Ishikawa (cell line): Measurements from ENCODE around the gene ARHGEF10L.

Experiments
- CEBPB ChIP-seq: IDR thresholded peaks from 2 replicates; pipeline ENCODE4 v1.6.1; 2012
- CREB1 ChIP-seq: IDR thresholded peaks from 2 replicates; pipeline ENCODE4 v1.6.1; 2012; ENCODE audit warnings: low read depth
- EGR1 ChIP-seq: IDR thresholded peaks from 2 replicates; pipeline ENCODE4 v1.6.1; 2012
- EP300 ChIP-seq: IDR thresholded peaks from 2 replicates; pipeline ENCODE4 v1.6.1; 2012; ENCODE audit warnings: borderline replicate concordance
- FOXM1 ChIP-seq: IDR thresholded peaks from 2 replicates; pipeline ENCODE4 v1.6.1; 2012; ENCODE audit warnings: low read depth, borderline replicate concordance
- NFIC ChIP-seq: IDR thresholded peaks from 2 replicates; pipeline ENCODE4 v1.6.1; 2012
- RAD21 ChIP-seq: IDR thresholded peaks from 2 replicates; pipeline ENCODE4 v1.6.1; 2012; ENCODE audit warnings: low read depth
- TAF1 ChIP-seq: IDR thresholded peaks from 2 replicates; pipeline ENCODE4 v1.6.1; 2012; ENCODE audit warnings: low read depth, mild to moderate bottlenecking
- TCF12 ChIP-seq: IDR thresholded peaks from 2 replicates; pipeline ENCODE4 v1.6.1; 2012; ENCODE audit warnings: low read depth
- TEAD4 ChIP-seq: IDR thresholded peaks from 2 replicates; pipeline ENCODE4 v1.6.1; 2012
- USF1 ChIP-seq: IDR thresholded peaks from 2 replicates; pipeline ENCODE4 v1.6.1; 2012
- YY1 ChIP-seq: IDR thresholded peaks from 2 replicates; pipeline ENCODE4 v1.6.1; 2012; ENCODE audit warnings: low read depth
- ZBTB7A ChIP-seq: IDR thresholded peaks from 2 replicates; pipeline ENCODE4 v1.6.1; 2012; ENCODE audit warnings: low read depth
- TF ChIP-seq, protein P1 (sequence below): IDR thresholded peaks from 2 replicates; pipeline ENCODE4 v1.6.1; 2012
- TF ChIP-seq, protein P2 (sequence below): IDR thresholded peaks from 2 replicates; pipeline ENCODE4 v1.6.1; 2012; ENCODE audit warnings: low read depth, mild to moderate bottlenecking

The ARHGEF10L gene

DNA sequence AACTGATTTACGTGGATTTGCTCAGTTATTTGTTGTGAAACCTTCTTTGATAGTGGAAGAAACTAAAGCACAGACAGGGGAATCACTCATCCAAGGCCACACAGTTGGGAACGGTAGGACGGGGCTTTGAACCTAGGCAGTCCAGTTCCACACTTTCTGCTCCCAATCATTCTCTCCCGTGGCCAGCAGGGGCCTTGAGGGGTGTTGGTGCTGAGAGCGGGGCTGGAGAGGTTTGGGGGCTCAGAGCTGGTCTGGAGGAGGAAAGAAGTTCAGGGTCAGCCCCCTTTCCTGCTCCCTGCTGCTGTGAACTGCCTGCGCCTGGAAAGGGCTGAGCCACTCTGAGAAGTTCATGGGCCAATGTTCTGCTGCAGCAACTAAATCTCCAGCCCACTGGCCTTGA is 184.2 kb downstream of the ARHGEF10L start:
- TF ChIP-seq TCF12: no peak
- peak; percentile 11; the same call in 1 of the 2 replicates for TF ChIP-seq RAD21

DNA sequence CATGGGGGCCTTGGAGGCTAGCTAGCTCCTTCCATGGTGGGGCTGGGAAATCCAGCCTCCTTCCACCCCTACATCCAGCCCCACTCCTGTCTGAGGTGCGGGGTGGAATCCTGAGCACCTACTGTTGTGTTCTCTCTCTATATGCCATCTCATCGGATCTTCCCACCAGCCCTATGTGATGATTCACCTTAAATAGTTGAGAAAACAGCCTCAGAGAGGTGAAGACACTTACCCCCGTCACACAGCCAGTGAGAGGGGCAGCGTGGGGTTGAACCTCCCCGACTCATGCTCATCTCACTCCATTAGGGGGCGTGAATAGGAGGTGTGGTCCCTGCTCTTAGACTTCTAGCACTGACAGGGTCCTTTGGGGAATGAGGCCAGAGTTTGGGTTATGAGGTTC is 184.7 kb downstream of the ARHGEF10L start:
- TF ChIP-seq TCF12 (no peak), TEAD4 (no peak), CEBPB (no peak), RAD21 (no peak), YY1 (no peak), TAF1 (no peak), NFIC (no peak)
- TF ChIP-seq, protein P1, sequence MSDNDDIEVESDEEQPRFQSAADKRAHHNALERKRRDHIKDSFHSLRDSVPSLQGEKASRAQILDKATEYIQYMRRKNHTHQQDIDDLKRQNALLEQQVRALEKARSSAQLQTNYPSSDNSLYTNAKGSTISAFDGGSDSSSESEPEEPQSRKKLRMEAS: no peak

GRCh38 chr1:17725084-17725719 is 185.7 kb downstream of the ARHGEF10L start:
- TF ChIP-seq USF1 (no peak), EP300 (no peak), CREB1 (no peak), TCF12 (no peak), TEAD4 (no peak), YY1 (no peak), TAF1 (no peak), NFIC (no peak), CEBPB (no peak), ZBTB7A (no peak), RAD21 (no peak), EGR1 (no peak), FOXM1 (no peak)
- TF ChIP-seq, protein P1: no peak
- TF ChIP-seq, protein P2, sequence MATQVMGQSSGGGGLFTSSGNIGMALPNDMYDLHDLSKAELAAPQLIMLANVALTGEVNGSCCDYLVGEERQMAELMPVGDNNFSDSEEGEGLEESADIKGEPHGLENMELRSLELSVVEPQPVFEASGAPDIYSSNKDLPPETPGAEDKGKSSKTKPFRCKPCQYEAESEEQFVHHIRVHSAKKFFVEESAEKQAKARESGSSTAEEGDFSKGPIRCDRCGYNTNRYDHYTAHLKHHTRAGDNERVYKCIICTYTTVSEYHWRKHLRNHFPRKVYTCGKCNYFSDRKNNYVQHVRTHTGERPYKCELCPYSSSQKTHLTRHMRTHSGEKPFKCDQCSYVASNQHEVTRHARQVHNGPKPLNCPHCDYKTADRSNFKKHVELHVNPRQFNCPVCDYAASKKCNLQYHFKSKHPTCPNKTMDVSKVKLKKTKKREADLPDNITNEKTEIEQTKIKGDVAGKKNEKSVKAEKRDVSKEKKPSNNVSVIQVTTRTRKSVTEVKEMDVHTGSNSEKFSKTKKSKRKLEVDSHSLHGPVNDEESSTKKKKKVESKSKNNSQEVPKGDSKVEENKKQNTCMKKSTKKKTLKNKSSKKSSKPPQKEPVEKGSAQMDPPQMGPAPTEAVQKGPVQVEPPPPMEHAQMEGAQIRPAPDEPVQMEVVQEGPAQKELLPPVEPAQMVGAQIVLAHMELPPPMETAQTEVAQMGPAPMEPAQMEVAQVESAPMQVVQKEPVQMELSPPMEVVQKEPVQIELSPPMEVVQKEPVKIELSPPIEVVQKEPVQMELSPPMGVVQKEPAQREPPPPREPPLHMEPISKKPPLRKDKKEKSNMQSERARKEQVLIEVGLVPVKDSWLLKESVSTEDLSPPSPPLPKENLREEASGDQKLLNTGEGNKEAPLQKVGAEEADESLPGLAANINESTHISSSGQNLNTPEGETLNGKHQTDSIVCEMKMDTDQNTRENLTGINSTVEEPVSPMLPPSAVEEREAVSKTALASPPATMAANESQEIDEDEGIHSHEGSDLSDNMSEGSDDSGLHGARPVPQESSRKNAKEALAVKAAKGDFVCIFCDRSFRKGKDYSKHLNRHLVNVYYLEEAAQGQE: no peak

DNA sequence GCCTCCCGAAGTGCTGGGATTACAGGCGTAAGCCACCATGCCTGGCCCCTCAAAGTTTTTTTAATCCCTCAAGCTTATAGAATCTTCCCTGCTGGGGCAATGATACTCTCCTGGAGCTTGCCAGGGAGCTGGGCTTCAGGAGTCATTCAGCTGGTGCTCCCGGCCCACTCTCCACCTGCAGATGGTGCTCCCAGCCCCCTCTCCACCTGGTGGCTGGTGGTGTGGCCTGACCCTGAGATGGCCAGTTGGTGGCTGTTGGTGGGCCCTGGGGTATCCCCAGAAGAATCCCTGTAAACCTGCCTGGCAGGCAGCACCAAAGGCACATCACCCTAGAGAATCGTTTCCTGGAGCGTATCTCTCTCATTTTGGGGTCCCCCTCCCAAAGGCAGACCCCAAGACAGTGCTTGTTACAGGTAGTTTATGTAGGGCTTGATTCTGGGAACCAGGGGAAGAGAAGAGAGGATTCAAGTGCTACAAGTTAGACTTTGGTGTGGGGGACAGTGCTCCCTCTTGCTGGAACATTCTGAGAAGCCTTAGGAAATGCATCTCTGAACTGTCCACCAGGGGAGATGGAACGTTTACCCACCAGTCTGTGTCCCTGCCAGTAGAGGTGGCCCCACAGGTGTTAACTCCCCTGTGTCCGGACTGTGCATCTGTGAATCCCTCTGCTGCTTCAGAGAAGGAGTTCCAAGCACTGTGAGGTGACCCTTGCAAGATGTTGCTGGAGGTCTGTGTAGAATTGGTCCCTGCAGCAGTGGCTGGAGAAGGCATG is 186.5 kb downstream of the ARHGEF10L start:
- TF ChIP-seq EP300 (no peak), YY1 (no peak), ZBTB7A (no peak), CEBPB (no peak), NFIC (no peak), TAF1 (no peak), RAD21 (no peak), TEAD4 (no peak), USF1 (no peak), CREB1 (no peak), TCF12 (no peak), EGR1 (no peak), FOXM1 (no peak)
- TF ChIP-seq, protein P1: no peak
- TF ChIP-seq, protein P2: no peak

DNA sequence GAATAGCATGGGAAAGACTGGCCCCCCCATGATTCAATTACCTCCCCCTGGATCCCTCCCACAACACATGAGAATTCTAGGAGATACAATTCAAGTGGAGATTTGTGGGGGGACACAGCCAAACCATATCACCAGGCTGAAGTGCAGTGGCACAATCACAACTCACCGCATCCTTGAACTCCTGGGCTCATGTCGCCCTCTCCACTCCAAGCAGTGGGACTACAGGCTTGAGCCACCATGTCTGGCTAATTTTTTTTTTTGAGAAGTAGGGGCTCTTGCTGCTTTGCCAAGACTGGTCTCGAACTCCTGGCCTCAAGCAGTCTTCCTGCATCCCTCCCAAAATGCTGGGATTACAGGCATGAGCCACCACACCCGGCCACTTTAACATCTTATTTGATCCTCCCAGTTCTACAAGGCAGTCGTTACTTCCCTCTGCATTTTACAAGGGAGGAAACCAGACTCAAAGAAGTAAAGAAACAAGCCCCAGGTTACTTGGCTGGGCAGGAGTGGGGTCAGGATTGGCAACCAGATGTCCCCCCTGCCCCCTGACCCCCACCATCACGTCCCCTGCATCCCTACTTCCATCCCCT is 188.7 kb downstream of the ARHGEF10L start:
- TF ChIP-seq RAD21: peak; percentile 28; the same call in 1 of the 2 replicates
- no peak for TF ChIP-seq EP300

DNA sequence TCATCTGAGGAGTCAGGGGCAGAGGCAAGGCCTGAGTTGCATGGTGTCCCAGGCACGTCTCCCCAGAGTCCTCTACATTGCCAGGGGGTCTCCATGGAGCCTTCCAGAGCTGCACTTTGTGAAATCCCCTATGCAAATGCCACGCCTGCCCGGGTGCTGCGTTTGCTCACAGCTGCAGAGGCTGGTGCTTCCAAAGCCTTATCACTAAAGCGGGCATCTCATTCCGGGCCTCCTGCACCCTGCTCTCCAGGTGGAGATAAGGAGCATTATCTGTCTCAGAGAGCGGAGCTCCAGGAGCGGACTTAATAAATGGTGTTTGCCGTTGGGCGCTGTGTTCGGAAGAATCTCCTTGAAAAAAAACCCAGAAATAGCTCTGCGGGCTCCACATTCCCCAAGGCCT is 189.8 kb downstream of the ARHGEF10L start:
- TF ChIP-seq NFIC: no peak
- no peak for TF ChIP-seq ZBTB7A
- TF ChIP-seq, protein P2: no peak
- TF ChIP-seq CREB1: no peak
- no peak for TF ChIP-seq EGR1
- no peak for TF ChIP-seq EP300
